ENCODE measurements around the gene TNFRSF12A. TPM values are rescaled to one million over a fixed set of nuclear protein-coding genes. Genes with fewer than 3 reads are reported as not detected.

Gene TNFRSF12A
- total and polyA plus RNA-seq, 2 of the 13 experiments (the other 11 are each of a cell fraction or from before 2014, with no cell fraction given) = 61.9 to 66.0 TPM

DNA sequence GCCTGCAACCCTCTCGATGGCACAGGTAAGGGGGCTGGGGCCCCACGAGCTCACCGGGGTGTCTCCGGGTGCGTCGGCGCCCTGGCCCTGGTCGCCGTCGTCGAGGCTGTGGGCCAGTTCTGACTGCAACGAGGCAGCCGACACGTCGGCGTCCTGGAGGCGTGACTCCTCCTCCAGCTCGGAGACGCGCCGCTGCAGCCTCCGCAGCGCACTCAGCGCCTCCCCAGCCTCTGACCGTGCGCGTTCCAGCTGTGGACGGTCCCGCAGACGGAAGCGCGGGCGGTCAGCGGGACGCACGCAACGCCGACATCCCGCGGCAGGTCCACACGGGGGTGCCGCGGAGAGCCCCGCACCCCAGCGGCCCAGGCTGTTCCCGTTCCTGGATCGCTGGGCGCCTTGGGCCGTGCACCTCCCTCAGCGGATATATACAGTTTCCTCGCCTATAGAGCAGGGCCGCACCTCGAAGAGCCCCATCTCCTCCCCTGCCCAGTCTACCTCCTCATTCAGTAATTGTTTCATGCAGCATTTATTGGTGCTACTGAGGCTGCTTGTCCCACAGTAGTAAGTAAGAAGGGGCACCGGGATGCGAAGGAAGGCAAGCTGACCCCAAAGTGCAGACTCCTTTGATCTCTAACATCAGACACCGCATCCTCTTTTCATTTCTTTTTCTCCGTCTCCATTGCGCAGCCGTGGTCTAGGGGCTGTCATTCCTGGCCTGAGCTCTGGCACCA is 9.5 kb downstream of the TNFRSF12A start (continued):
- TF ChIP-seq PAXIP1 (CRISPR knock-in tag; conservative IDR thresholded peaks at IDR 0.05) (no peak), TOPORS (CRISPR knock-in tag; IDR thresholded peaks at IDR 0.05) (no peak), SAFB2 (CRISPR knock-in tag; IDR thresholded peaks at IDR 0.05; ENCODE audit: borderline replicate concordance, low read depth) (no peak), TBL1XR1 (IDR thresholded peaks at IDR 0.05; ENCODE audit: borderline replicate concordance, low read length, partially characterized antibody) (no peak), ZSCAN20 (CRISPR knock-in tag; IDR thresholded peaks at IDR 0.05; ENCODE audit: borderline replicate concordance) (no peak), ATF7 (IDR thresholded peaks at IDR 0.05) (no peak), ATF7 (CRISPR knock-in tag; IDR thresholded peaks at IDR 0.05) (no peak), ZNF556 (CRISPR knock-in tag; IDR thresholded peaks at IDR 0.05; ENCODE audit: borderline replicate concordance) (no peak), CBX5 (CRISPR knock-in tag; IDR thresholded peaks at IDR 0.05; ENCODE audit: borderline replicate concordance) (no peak), PPARG (CRISPR knock-in tag; conservative IDR thresholded peaks at IDR 0.05) (no peak), ZIK1 (CRISPR knock-in tag; IDR thresholded peaks at IDR 0.05; ENCODE audit: borderline replicate concordance, low read depth) (no peak), GMEB2 (CRISPR knock-in tag; IDR thresholded peaks at IDR 0.05; ENCODE audit: low read depth) (no peak), ELF1 (CRISPR knock-in tag; IDR thresholded peaks at IDR 0.05) (no peak), TRIM22 (IDR thresholded peaks at IDR 0.05) (no peak), RBFOX2 (IDR thresholded peaks at IDR 0.05; ENCODE audit: low read depth, low read length) (peak; percentile 56)
- TF ChIP-seq, protein P1, sequence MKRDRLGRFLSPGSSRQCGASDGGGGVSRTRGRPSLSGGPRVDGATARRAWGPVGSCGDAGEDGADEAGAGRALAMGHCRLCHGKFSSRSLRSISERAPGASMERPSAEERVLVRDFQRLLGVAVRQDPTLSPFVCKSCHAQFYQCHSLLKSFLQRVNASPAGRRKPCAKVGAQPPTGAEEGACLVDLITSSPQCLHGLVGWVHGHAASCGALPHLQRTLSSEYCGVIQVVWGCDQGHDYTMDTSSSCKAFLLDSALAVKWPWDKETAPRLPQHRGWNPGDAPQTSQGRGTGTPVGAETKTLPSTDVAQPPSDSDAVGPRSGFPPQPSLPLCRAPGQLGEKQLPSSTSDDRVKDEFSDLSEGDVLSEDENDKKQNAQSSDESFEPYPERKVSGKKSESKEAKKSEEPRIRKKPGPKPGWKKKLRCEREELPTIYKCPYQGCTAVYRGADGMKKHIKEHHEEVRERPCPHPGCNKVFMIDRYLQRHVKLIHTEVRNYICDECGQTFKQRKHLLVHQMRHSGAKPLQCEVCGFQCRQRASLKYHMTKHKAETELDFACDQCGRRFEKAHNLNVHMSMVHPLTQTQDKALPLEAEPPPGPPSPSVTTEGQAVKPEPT (CRISPR knock-in tag; IDR thresholded peaks at IDR 0.05; ENCODE audit: low read depth) = no peak
- TF ChIP-seq, protein P2, sequence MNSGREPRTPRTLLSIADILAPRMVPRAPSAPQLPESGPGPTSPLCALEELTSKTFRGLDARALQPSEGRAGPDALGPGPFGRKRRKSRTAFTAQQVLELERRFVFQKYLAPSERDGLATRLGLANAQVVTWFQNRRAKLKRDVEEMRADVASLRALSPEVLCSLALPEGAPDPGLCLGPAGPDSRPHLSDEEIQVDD (CRISPR knock-in tag; IDR thresholded peaks at IDR 0.05; ENCODE audit: borderline replicate concordance) = no peak

All from HepG2 (cell line).